IMR-90 (cell line): ENCODE data around the gene ISG15. TPM values are rescaled to one million over a fixed set of nuclear protein-coding genes. Genes with fewer than 3 reads are reported as not detected.

ENCODE experiments used
- ATAC-seq: fragments of 200-7000 bp; cut with Tn5 transposase; 2 replicates; pipeline ENCODE4 v1.9.1; 2020; ENCODE audit warnings: low read depth, mild to moderate bottlenecking, moderate library complexity
- BruUV-seq: library from RNA; stranded (reverse); fragments of 400-500 nt; replicated peaks from 2 replicates; lab custom pipeline; 2021; lab: Mats Ljungman, UMichigan
- CTCF ChIA-PET: fragments of 300-600 bp; formaldehyde crosslinking; extraction: SDS; loops from one replicate; lab custom pipeline; 2021; ENCODE audit warnings: antibody characterized with exemption; lab: Yijun Ruan, JAX
- POLR2A ChIA-PET: fragments of 300-600 bp; sonication (Branson Sonifier 250); formaldehyde crosslinking; loops from one replicate; lab custom pipeline; 2022; ENCODE audit warnings: antibody characterized with exemption; ENCODE audit not compliant: unreplicated experiment; lab: Charles Lee
- DNase-seq: peaks from one replicate; pipeline ENCODE4 v3.0.0; 2013
- H2AFZ ChIP-seq: replicated peaks from 2 replicates; pipeline ENCODE3; 2013; ENCODE audit warnings: low read length, mild to moderate bottlenecking; ENCODE audit not compliant: poor library complexity
- H2AK5ac ChIP-seq: 2 replicates; pipeline ENCODE4 v1.6.1; 2013; ENCODE audit warnings: low read depth, low read length, inconsistent platforms
- H2AK9ac ChIP-seq: replicated peaks from 2 replicates; pipeline ENCODE3; 2013; ENCODE audit warnings: mild to moderate bottlenecking, low read depth, low read length, moderate library complexity; ENCODE audit not compliant: poor library complexity
- H2BK120ac ChIP-seq: 2 replicates; pipeline ENCODE4 v1.6.1; 2013; ENCODE audit warnings: low read depth, low read length, inconsistent platforms
- H2BK15ac ChIP-seq: 3 replicates; pipeline ENCODE4 v1.6.1; 2013; ENCODE audit warnings: low read depth, low read length, inconsistent platforms
- H2BK20ac ChIP-seq: 2 replicates; pipeline ENCODE4 v1.6.1; 2013; ENCODE audit warnings: low read depth, mild to moderate bottlenecking, inconsistent platforms, low read length, moderate library complexity
- H2BK5ac ChIP-seq: 2 replicates; pipeline ENCODE4 v1.6.1; 2013; ENCODE audit warnings: mild to moderate bottlenecking, low read depth, low read length, inconsistent platforms; ENCODE audit not compliant: poor library complexity, severe bottlenecking
- H3K14ac ChIP-seq: replicated peaks from 2 replicates; pipeline ENCODE4 v1.6.1; 2013; ENCODE audit warnings: low read depth, low read length, inconsistent platforms
- H3K18ac ChIP-seq: 2 replicates; pipeline ENCODE4 v1.6.1; 2013; ENCODE audit warnings: low read depth, low read length, control low read depth
- H3K23ac ChIP-seq: 2 replicates; pipeline ENCODE4 v1.6.1; 2013; ENCODE audit warnings: low read depth, low read length, inconsistent platforms
- H3K27ac ChIP-seq: 2 replicates; pipeline ENCODE4 v1.5.1; 2013; ENCODE audit warnings: mild to moderate bottlenecking, control low read depth, low read length; ENCODE audit not compliant: insufficient read depth
- H3K27me3 ChIP-seq: 2 replicates; pipeline ENCODE4 v1.6.1; 2013; ENCODE audit warnings: low read length; ENCODE audit not compliant: control insufficient read depth, insufficient read depth
- H3K36me3 ChIP-seq: 2 replicates; pipeline ENCODE4 v1.6.1; 2013; ENCODE audit warnings: low read length, mixed read lengths; ENCODE audit not compliant: control insufficient read depth, insufficient read depth
- H3K4ac ChIP-seq: 2 replicates; pipeline ENCODE4 v1.6.1; 2013; ENCODE audit warnings: low read depth, low read length, inconsistent platforms
- H3K4me1 ChIP-seq: 2 replicates; pipeline ENCODE4 v1.6.1; 2013; ENCODE audit warnings: low read length, mixed read lengths; ENCODE audit not compliant: control insufficient read depth, insufficient read depth
- H3K4me2 ChIP-seq: 2 replicates; pipeline ENCODE4 v1.6.1; 2013; ENCODE audit warnings: low read depth, mild to moderate bottlenecking, control low read depth, low read length, moderate library complexity
- H3K4me3 ChIP-seq: 2 replicates; pipeline ENCODE4 v1.5.1; 2013; ENCODE audit warnings: low read depth, mild to moderate bottlenecking, control low read depth, low read length, moderate library complexity; ENCODE audit not compliant: insufficient read depth
- H3K56ac ChIP-seq: 2 replicates; pipeline ENCODE4 v1.6.1; 2013; ENCODE audit warnings: low read length, inconsistent platforms; ENCODE audit not compliant: insufficient read depth; ENCODE audit errors: extremely low read depth
- H3K79me1 ChIP-seq, 2 experiments: 2 replicates each; pipeline ENCODE4 v1.6.1; 2013; ENCODE audit warnings: low read length in 2 of 2, inconsistent platforms in 1 of 2, low read depth in 1 of 2
- H3K9ac ChIP-seq: 2 replicates; pipeline ENCODE4 v1.6.1; 2013; ENCODE audit warnings: low read depth, low read length, control low read depth
- H3K9me1 ChIP-seq: 2 replicates; pipeline ENCODE4 v1.6.1; 2013; ENCODE audit warnings: low read length, inconsistent platforms; ENCODE audit not compliant: insufficient read depth
- H3K9me3 ChIP-seq: 2 replicates; pipeline ENCODE4 v1.6.1; 2013; ENCODE audit warnings: low read length; ENCODE audit not compliant: control insufficient read depth, insufficient read depth
- H4K20me1 ChIP-seq: 2 replicates; pipeline ENCODE4 v1.6.1; 2013; ENCODE audit warnings: low read length, inconsistent platforms; ENCODE audit not compliant: insufficient read depth
- H4K5ac ChIP-seq: 2 replicates; pipeline ENCODE4 v1.6.1; 2013; ENCODE audit warnings: mild to moderate bottlenecking, low read depth, low read length, control low read depth
- H4K8ac ChIP-seq, 2 experiments: 2 replicates each; pipeline ENCODE4 v1.6.1; 2013; ENCODE audit warnings: low read depth in 2 of 2, low read length in 2 of 2, control low read depth in 1 of 2, inconsistent platforms in 1 of 2
- H4K91ac ChIP-seq: 2 replicates; pipeline ENCODE4 v1.6.1; 2013; ENCODE audit warnings: low read depth, low read length, inconsistent platforms; ENCODE audit not compliant: insufficient read depth
- BHLHE40 ChIP-seq: fragments of 150-350 bp; IDR thresholded peaks from 2 replicates; pipeline ENCODE4 v1.6.1; 2016; ENCODE audit warnings: mild to moderate bottlenecking, low read depth, low read length
- CTCF ChIP-seq: conservative IDR thresholded peaks from 2 replicates; pipeline ENCODE4 v1.5.1; 2012; ENCODE audit warnings: mild to moderate bottlenecking, low read depth, low read length, improper control_type of control experiment
- FOS ChIP-seq: fragments of 150-350 bp; IDR thresholded peaks from 2 replicates; pipeline ENCODE4 v1.6.1; 2016; ENCODE audit warnings: low read depth, low read length
- MAFK ChIP-seq: IDR thresholded peaks from 2 replicates; pipeline ENCODE4 v1.6.1; 2012; ENCODE audit warnings: low read depth, low read length, improper control_type of control experiment
- MAZ ChIP-seq: IDR thresholded peaks from 2 replicates; pipeline ENCODE4 v1.6.1; 2012; ENCODE audit warnings: low read depth, mild to moderate bottlenecking, low read length, improper control_type of control experiment, moderate library complexity, borderline replicate concordance
- RAD21 ChIP-seq: IDR thresholded peaks from 2 replicates; pipeline ENCODE4 v1.6.1; 2012; ENCODE audit warnings: low read length, improper control_type of control experiment
- RCOR1 ChIP-seq: IDR thresholded peaks from 2 replicates; pipeline ENCODE4 v1.6.1; 2012; ENCODE audit warnings: mild to moderate bottlenecking, low read length, improper control_type of control experiment; ENCODE audit not compliant: insufficient replicate concordance
- SMC3 ChIP-seq: fragments of 150-350 bp; IDR thresholded peaks from 2 replicates; pipeline ENCODE4 v1.6.1; 2016; ENCODE audit warnings: low read depth, mild to moderate bottlenecking, antibody characterized with exemption, low read length, moderate library complexity
- WGBS, 2 experiments: methylation state at CpG; one replicate each; pipeline versions ENCODE4 v1.1.5 to v1.1.7; 2013; ENCODE audit warnings: missing lambda C conversion rate in 2 of 2; ENCODE audit not compliant: insufficient read length in 1 of 2; ENCODE audit errors: extremely low coverage in 2 of 2; 5-methylcytosine and 5-hydroxymethylcytosine counted together
- dilution Hi-C: fragments of 300-500 bp; cut with HindIII; formaldehyde crosslinking; loops from one replicate; pipeline ENCODE4 v1.14.3; 2018; ENCODE audit warnings: low sequenced_read_pairs; ENCODE audit not compliant: unreplicated experiment
- in situ Hi-C: fragments of 300-500 bp; cut with MboI; formaldehyde crosslinking; loops from 3 replicates; pipeline ENCODE4 v1.14.3; 2019; ENCODE audit warnings: low sequenced_read_pairs, inconsistent platforms, mixed read lengths
- intact Hi-C: fragments of 100-400 bp; cut with micrococcal nuclease; formaldehyde crosslinking; loops from 2 replicates; pipeline ENCODE4 v1.10.0; 2022
- polyA plus RNA-seq, 3 experiments: library from polyadenylated mRNA; depleted of rRNA; stranded (reverse); fragments of >200 nt; gene quantifications; 2 replicates each; pipeline ENCODE4 v1.2.3, GENCODE V29; 2012; ENCODE audit warnings: low replicate concordance in 1 of 3
- total RNA-seq: library from RNA; depleted of rRNA; stranded (reverse); fragments of >200 nt; gene quantifications from 2 replicates; pipeline ENCODE4 v1.2.3, GENCODE V29; 2012
- TF ChIP-seq, protein P1 (sequence below): fragments of 150-350 bp; IDR thresholded peaks from 2 replicates; pipeline ENCODE4 v1.6.1; 2016; ENCODE audit warnings: low read depth, mild to moderate bottlenecking, low read length, moderate library complexity, borderline replicate concordance

Gene ISG15
- total and polyA plus RNA-seq, 2 of the 4 experiments (the other 2 are of a cell fraction), result 99.1 to 105 TPM

- H2BK15ac ChIP-seq, result no peak overlapping the region
- WGBS, 2 experiments, result 17% methylated on average over 12 of the region's 40 CpGs; no CpG with 5 or more reads in 1 of the 2 experiments
- no peak overlapping the region for H4K91ac ChIP-seq
- no peak overlapping the region for H2AK5ac ChIP-seq
- H3K36me3 ChIP-seq, result no peaks in the 10 kb centered on the region
- H2AFZ ChIP-seq, result peak overlapping the region; percentile 76
- BruUV-seq, result no TSS peak
- no peak overlapping the region for H4K5ac ChIP-seq
- no peaks in the 10 kb centered on the region for H3K9me1 ChIP-seq
- dilution Hi-C loops, result no loop called here
- CTCF ChIA-PET, result interaction anchor here (1.4 kb wide), 1 partner anchor 9 kb away, joined by 3 read pairs; no protein-coding TSS in a partner anchor
- in situ Hi-C loops, result no loop called here
- H3K56ac ChIP-seq, result no peak overlapping the region
- no peaks in the 10 kb centered on the region for H3K27me3 ChIP-seq
- 0 out of 4 replicates have a peak overlapping the region, but pooled peaks of 1 of the 2 experiments have one; percentile 9 for H4K8ac ChIP-seq
- H4K20me1 ChIP-seq, result no peaks in the 10 kb centered on the region; the same call in 1 of the 2 replicates
- no peak overlapping the region for H2BK120ac ChIP-seq
- intact Hi-C loops, result loop anchor here (2.0 to 5.0 kb wide), 2 partner anchors 74 to 103 kb away; no protein-coding TSS in a partner anchor
- H3K23ac ChIP-seq, result no peak overlapping the region
- POLR2A ChIA-PET, result no interaction called here
- H3K4me3 ChIP-seq, result peak overlapping the region; percentile 0; the same call in 1 of the 2 replicates
- no peaks in the 10 kb centered on the region for H3K79me1 ChIP-seq
- peak overlapping the region; percentile 28 for H2AK9ac ChIP-seq
- H3K9me3 ChIP-seq, result no peaks in the 10 kb centered on the region
- no peak overlapping the region for H2BK20ac ChIP-seq
- H3K4me2 ChIP-seq, result peak overlapping the region; percentile 12
- no peak overlapping the region for H3K14ac ChIP-seq
- H2BK5ac ChIP-seq, result no peak overlapping the region
- DNase-seq (peak; percentile 36), ATAC-seq (peak; percentile 95)
- H3K9ac ChIP-seq, result no peak overlapping the region
- 0 out of 2 replicates have a peak, but pooled peaks cover 2% of the 10 kb centered on the region for H3K4me1 ChIP-seq
- H3K27ac ChIP-seq, result no peak overlapping the region
- no peak overlapping the region for H3K18ac ChIP-seq
- TF ChIP-seq RCOR1 (no peak), SMC3 (peak; percentile 58), FOS (no peak), MAZ (no peak), MAFK (no peak), BHLHE40 (no peak), CTCF (peak; percentile 65), RAD21 (peak; percentile 71)
- TF ChIP-seq, protein P1, sequence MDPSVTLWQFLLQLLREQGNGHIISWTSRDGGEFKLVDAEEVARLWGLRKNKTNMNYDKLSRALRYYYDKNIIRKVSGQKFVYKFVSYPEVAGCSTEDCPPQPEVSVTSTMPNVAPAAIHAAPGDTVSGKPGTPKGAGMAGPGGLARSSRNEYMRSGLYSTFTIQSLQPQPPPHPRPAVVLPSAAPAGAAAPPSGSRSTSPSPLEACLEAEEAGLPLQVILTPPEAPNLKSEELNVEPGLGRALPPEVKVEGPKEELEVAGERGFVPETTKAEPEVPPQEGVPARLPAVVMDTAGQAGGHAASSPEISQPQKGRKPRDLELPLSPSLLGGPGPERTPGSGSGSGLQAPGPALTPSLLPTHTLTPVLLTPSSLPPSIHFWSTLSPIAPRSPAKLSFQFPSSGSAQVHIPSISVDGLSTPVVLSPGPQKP, result no peak
- H3K4ac ChIP-seq, result no peak overlapping the region
These were observed 37.2 kb upstream of the ISG15 start for GRCh38 chr1:975896-976683.
